ENCODE results near the gene SMARCA2. TPM values are rescaled to one million over a fixed set of nuclear protein-coding genes. Genes with fewer than 3 reads are reported as not detected.

The SMARCA2 gene
- total RNA-seq, 1 experiment from 2014 or later = 26.7 TPM

- peak; percentile 27 for DNase-seq (ENCODE audit: low spot score)
These were observed 72.6 kb downstream of the SMARCA2 start for GRCh38 chr9:2087500-2088313.

GRCh38 chr9:2093920-2094597 is 78.9 kb downstream of the SMARCA2 start:
- DNase-seq (ENCODE audit: low spot score) = no peak

- DNase-seq (ENCODE audit: low spot score) = no peak
These were observed 81.3 kb downstream of the SMARCA2 start for GRCh38 chr9:2096376-2096970.

- no peak for DNase-seq (ENCODE audit: low spot score)
These were observed 91.5 kb downstream of the SMARCA2 start for GRCh38 chr9:2106666-2107065.

- DNase-seq (ENCODE audit: low spot score) = no peak
These were observed 92.8 kb downstream of the SMARCA2 start for GRCh38 chr9:2107906-2108451.

GRCh38 chr9:2109069-2109650 is 94.0 kb downstream of the SMARCA2 start:
- DNase-seq (ENCODE audit: low spot score) = no peak

- no peak for DNase-seq (ENCODE audit: low spot score)
These were observed 94.9 kb downstream of the SMARCA2 start for GRCh38 chr9:2110036-2110435.

- DNase-seq (ENCODE audit: low spot score) = peak; percentile 5
These were observed 100.9 kb downstream of the SMARCA2 start for GRCh38 chr9:2116073-2116472.

- no peak for DNase-seq (ENCODE audit: low spot score)
These were observed 102.4 kb downstream of the SMARCA2 start for GRCh38 chr9:2117527-2117926.

- no peak for DNase-seq (ENCODE audit: low spot score)
These were observed 104.4 kb downstream of the SMARCA2 start for GRCh38 chr9:2119566-2119965.

GRCh38 chr9:2120926-2121689 is 106.0 kb downstream of the SMARCA2 start:
- DNase-seq (ENCODE audit: low spot score) = no peak

- no peak for DNase-seq (ENCODE audit: low spot score)
These were observed 107.2 kb downstream of the SMARCA2 start for GRCh38 chr9:2122299-2122698.

GRCh38 chr9:2125906-2126305 is 110.8 kb downstream of the SMARCA2 start:
- DNase-seq (ENCODE audit: low spot score) = no peak

- no peak for DNase-seq (ENCODE audit: low spot score)
These were observed 111.2 kb downstream of the SMARCA2 start for GRCh38 chr9:2126331-2126803.

GRCh38 chr9:2127486-2127885 is 112.3 kb downstream of the SMARCA2 start:
- DNase-seq (ENCODE audit: low spot score) = peak; percentile 11

GRCh38 chr9:2128141-2128540 is 113.0 kb downstream of the SMARCA2 start:
- no peak for DNase-seq (ENCODE audit: low spot score)

- DNase-seq (ENCODE audit: low spot score) = no peak
These were observed 113.5 kb downstream of the SMARCA2 start for GRCh38 chr9:2128618-2129017.

- no peak for DNase-seq (ENCODE audit: low spot score)
These were observed 115.8 kb downstream of the SMARCA2 start for GRCh38 chr9:2130941-2131340.

- DNase-seq (ENCODE audit: low spot score) = no peak
These were observed 117.4 kb downstream of the SMARCA2 start for GRCh38 chr9:2132484-2133082.

- DNase-seq (ENCODE audit: low spot score) = no peak
These were observed 119.2 kb downstream of the SMARCA2 start for GRCh38 chr9:2134391-2134790.

GRCh38 chr9:2138646-2139045 is 123.5 kb downstream of the SMARCA2 start:
- no peak for DNase-seq (ENCODE audit: low spot score)
